Stomach smooth muscle (tissue), 2 donors: ENCODE measurements around the gene WDFY4.

Experiments used
- H3K27ac ChIP-seq: one replicate; pipeline ENCODE4 v1.7.0; 2013; ENCODE audit warnings: mild to moderate bottlenecking, low read length, inconsistent platforms
- H3K27me3 ChIP-seq, 2 donors: one replicate each; pipeline ENCODE4 v1.7.0; 2013; ENCODE audit warnings: low read length in 2 of 2; ENCODE audit not compliant: insufficient read depth in 2 of 2, control insufficient read depth in 1 of 2
- H3K36me3 ChIP-seq, 2 donors: one replicate each; pipeline ENCODE4 v1.7.0; 2013; ENCODE audit warnings: low read length in 2 of 2; ENCODE audit not compliant: control insufficient read depth in 2 of 2, insufficient read depth in 2 of 2
- H3K4me1 ChIP-seq: one replicate; pipeline ENCODE4 v1.7.0; 2013; ENCODE audit warnings: low read length; ENCODE audit not compliant: control insufficient read depth, insufficient read depth
- H3K4me3 ChIP-seq, 2 donors: one replicate each; pipeline ENCODE4 v1.7.0; 2013; ENCODE audit warnings: low read length in 2 of 2
- H3K9ac ChIP-seq, 2 donors: one replicate each; pipeline ENCODE4 v1.7.0; 2013; ENCODE audit warnings: low read length in 2 of 2, mild to moderate bottlenecking in 1 of 2
- H3K9me3 ChIP-seq, 2 donors: one replicate each; pipeline ENCODE4 v1.7.0; 2013; ENCODE audit warnings: low read length in 2 of 2; ENCODE audit not compliant: control insufficient read depth in 2 of 2
- donor health status: healthy.
- donor health status: Pancreatic carcinoma.

The WDFY4 gene

GRCh38 chr10:48900371-48900801 lies 215.7 kb downstream of the WDFY4 start:
- H3K27me3 ChIP-seq: no peaks in the 10 kb centered on the region
- no peak overlapping the region for H3K27ac ChIP-seq
- H3K4me1 ChIP-seq: no peaks in the 10 kb centered on the region
- no peaks in the 10 kb centered on the region for H3K36me3 ChIP-seq
- no peak overlapping the region for H3K9ac ChIP-seq
- H3K4me3 ChIP-seq: no peak overlapping the region
- H3K9me3 ChIP-seq: no peaks in the 10 kb centered on the region

- Histone ChIP-seq H3K36me3 (no peaks in the 10 kb centered on the region), H3K4me1 (no peaks in the 10 kb centered on the region), H3K9ac (no peak overlapping the region), H3K4me3 (no peak overlapping the region), H3K9me3 (no peaks in the 10 kb centered on the region), H3K27me3 (no peaks in the 10 kb centered on the region), H3K27ac (no peak overlapping the region)
These were observed 216.6 kb downstream of the WDFY4 start for GRCh38 chr10:48901319-48901718.

GRCh38 chr10:48902096-48902495 lies 217.4 kb downstream of the WDFY4 start:
- no peak overlapping the region for H3K27ac ChIP-seq
- H3K36me3 ChIP-seq: no peaks in the 10 kb centered on the region
- no peak overlapping the region for H3K9ac ChIP-seq
- no peaks in the 10 kb centered on the region for H3K9me3 ChIP-seq
- H3K4me1 ChIP-seq: no peaks in the 10 kb centered on the region
- H3K4me3 ChIP-seq: no peak overlapping the region
- no peaks in the 10 kb centered on the region for H3K27me3 ChIP-seq

GRCh38 chr10:48903151-48903550 lies 218.5 kb downstream of the WDFY4 start:
- no peak overlapping the region for H3K4me3 ChIP-seq
- H3K9me3 ChIP-seq: no peaks in the 10 kb centered on the region
- no peak overlapping the region for H3K9ac ChIP-seq
- H3K4me1 ChIP-seq: no peaks in the 10 kb centered on the region
- H3K36me3 ChIP-seq: no peaks in the 10 kb centered on the region
- no peak overlapping the region for H3K27ac ChIP-seq
- no peaks in the 10 kb centered on the region for H3K27me3 ChIP-seq

GRCh38 chr10:48904861-48905260 lies 220.2 kb downstream of the WDFY4 start:
- H3K27me3 ChIP-seq: no peaks in the 10 kb centered on the region
- H3K27ac ChIP-seq: no peak overlapping the region
- no peak overlapping the region for H3K4me3 ChIP-seq
- no peaks in the 10 kb centered on the region for H3K36me3 ChIP-seq
- H3K9me3 ChIP-seq: no peaks in the 10 kb centered on the region
- H3K9ac ChIP-seq: no peak overlapping the region
- H3K4me1 ChIP-seq: no peaks in the 10 kb centered on the region

- Histone ChIP-seq H3K9ac (no peak overlapping the region), H3K36me3 (no peaks in the 10 kb centered on the region), H3K27me3 (no peaks in the 10 kb centered on the region), H3K4me1 (no peaks in the 10 kb centered on the region), H3K9me3 (no peaks in the 10 kb centered on the region), H3K4me3 (no peak overlapping the region), H3K27ac (no peak overlapping the region)
These were observed 220.6 kb downstream of the WDFY4 start for GRCh38 chr10:48905311-48905710.

- H3K36me3 ChIP-seq: no peaks in the 10 kb centered on the region
- no peak overlapping the region for H3K27ac ChIP-seq
- H3K9me3 ChIP-seq: no peaks in the 10 kb centered on the region
- H3K27me3 ChIP-seq: no peaks in the 10 kb centered on the region
- H3K4me3 ChIP-seq: no peak overlapping the region
- H3K4me1 ChIP-seq: no peaks in the 10 kb centered on the region
- no peak overlapping the region for H3K9ac ChIP-seq
These were observed 222.2 kb downstream of the WDFY4 start for GRCh38 chr10:48906841-48907240.

GRCh38 chr10:48907730-48908129 lies 223.1 kb downstream of the WDFY4 start:
- no peak overlapping the region for H3K4me3 ChIP-seq
- H3K4me1 ChIP-seq: peaks cover 2% of the 10 kb centered on the region
- H3K36me3 ChIP-seq: no peaks in the 10 kb centered on the region
- H3K9ac ChIP-seq: no peak overlapping the region
- H3K27me3 ChIP-seq: no peaks in the 10 kb centered on the region
- H3K27ac ChIP-seq: no peak overlapping the region
- H3K9me3 ChIP-seq: no peaks in the 10 kb centered on the region

GRCh38 chr10:48910548-48910947 lies 225.9 kb downstream of the WDFY4 start:
- peaks cover 2% of the 10 kb centered on the region for H3K4me1 ChIP-seq
- H3K9ac ChIP-seq: no peak overlapping the region
- H3K36me3 ChIP-seq: no peaks in the 10 kb centered on the region
- H3K27me3 ChIP-seq: peaks cover 0 to 4% of the 10 kb centered on the region in 2 donors
- H3K27ac ChIP-seq: no peak overlapping the region
- no peaks in the 10 kb centered on the region for H3K9me3 ChIP-seq
- no peak overlapping the region for H3K4me3 ChIP-seq

- Histone ChIP-seq H3K9ac (no peak overlapping the region), H3K4me3 (no peak overlapping the region), H3K36me3 (no peaks in the 10 kb centered on the region), H3K27me3 (peaks cover 0 to 4% of the 10 kb centered on the region in 2 donors), H3K27ac (no peak overlapping the region), H3K4me1 (peaks cover 2% of the 10 kb centered on the region), H3K9me3 (no peaks in the 10 kb centered on the region)
These were observed 229.0 kb downstream of the WDFY4 start for GRCh38 chr10:48913674-48914073.

GRCh38 chr10:48923748-48924147 lies 239.1 kb downstream of the WDFY4 start:
- H3K27ac ChIP-seq: no peak overlapping the region
- H3K27me3 ChIP-seq: no peaks in the 10 kb centered on the region

More at GRCh38 chr10:48923748-48924147, 239.1 kb downstream of the WDFY4 start:
- no peaks in the 10 kb centered on the region for H3K4me1 ChIP-seq
- H3K4me3 ChIP-seq: no peak overlapping the region
- H3K36me3 ChIP-seq: no peaks in the 10 kb centered on the region
- no peaks in the 10 kb centered on the region for H3K9me3 ChIP-seq
- no peak overlapping the region for H3K9ac ChIP-seq
